Anterior cingulate cortex (tissue), 58 donors: Measurements from ENCODE around the gene LRRC8D.
A peak's percentile ranks its signal among the peaks of the same experiment; 100 is the strongest.
"Not testable (repeated sequence)": the region's sequence is repeated elsewhere in the genome, so short reads cannot be mapped to it uniquely, and the experiment has no call there.

Experiments
- DNase-seq, 58 donors: peaks; one replicate each; lab custom pipeline; 2025; lab: John Stamatoyannopoulos, UW

Gene LRRC8D

GRCh38 chr1:89820422-89821321, at the start of gene LRRC8D:
Gene LRRC8D (plus strand): TSS chr1:89821032. CDS start chr1:89933069, 112,037 bp downstream.
- peak; percentile 43 to 95 (median 88) for DNase-seq

- DNase-seq: no peak
Observed at GRCh38 chr1:89771991-89772560, 48.8 kb upstream of the LRRC8D start.

GRCh38 chr1:89776104-89776503, 44.7 kb upstream of the LRRC8D start:
- DNase-seq: not testable (repeated sequence)

- not testable (repeated sequence) for DNase-seq
Observed at GRCh38 chr1:89777271-89777670, 43.6 kb upstream of the LRRC8D start.

GRCh38 chr1:89779151-89779940, 41.5 kb upstream of the LRRC8D start:
- DNase-seq: no peak

- DNase-seq: peak in 4 of 58 donors; percentile 1 to 61 (median 20)
Observed at GRCh38 chr1:89780721-89781120, 40.1 kb upstream of the LRRC8D start.

- no peak for DNase-seq
Observed at GRCh38 chr1:89781494-89782126, 39.2 kb upstream of the LRRC8D start.

GRCh38 chr1:89786628-89787214, 34.1 kb upstream of the LRRC8D start:
- DNase-seq: no peak

- no peak for DNase-seq
Observed at GRCh38 chr1:89790592-89790991, 30.2 kb upstream of the LRRC8D start.

GRCh38 chr1:89791064-89791726, 29.6 kb upstream of the LRRC8D start:
- DNase-seq: no peak

GRCh38 chr1:89794406-89794805, 26.4 kb upstream of the LRRC8D start:
- no peak for DNase-seq

GRCh38 chr1:89795571-89795970, 25.3 kb upstream of the LRRC8D start:
- DNase-seq: not testable (repeated sequence)

GRCh38 chr1:89797876-89798275, 23.0 kb upstream of the LRRC8D start:
- not testable (repeated sequence) for DNase-seq

GRCh38 chr1:89799495-89799894, 21.3 kb upstream of the LRRC8D start:
- no peak for DNase-seq

GRCh38 chr1:89800022-89800655, 20.7 kb upstream of the LRRC8D start:
- DNase-seq: no peak

GRCh38 chr1:89800718-89801117, 20.1 kb upstream of the LRRC8D start:
- no peak for DNase-seq

- no peak for DNase-seq
Observed at GRCh38 chr1:89802051-89802450, 18.8 kb upstream of the LRRC8D start.

GRCh38 chr1:89802841-89803240, 18.0 kb upstream of the LRRC8D start:
- no peak for DNase-seq

- peak in 56 of 58 donors; percentile 3 to 93 (median 75) for DNase-seq
Observed at GRCh38 chr1:89804642-89805237, 16.1 kb upstream of the LRRC8D start.
